ENCODE data around the gene PMS1.
"Not testable (repeated sequence)": the region's sequence is repeated elsewhere in the genome, so short reads cannot be mapped to it uniquely, and the experiment has no call there.

The PMS1 gene

DNA sequence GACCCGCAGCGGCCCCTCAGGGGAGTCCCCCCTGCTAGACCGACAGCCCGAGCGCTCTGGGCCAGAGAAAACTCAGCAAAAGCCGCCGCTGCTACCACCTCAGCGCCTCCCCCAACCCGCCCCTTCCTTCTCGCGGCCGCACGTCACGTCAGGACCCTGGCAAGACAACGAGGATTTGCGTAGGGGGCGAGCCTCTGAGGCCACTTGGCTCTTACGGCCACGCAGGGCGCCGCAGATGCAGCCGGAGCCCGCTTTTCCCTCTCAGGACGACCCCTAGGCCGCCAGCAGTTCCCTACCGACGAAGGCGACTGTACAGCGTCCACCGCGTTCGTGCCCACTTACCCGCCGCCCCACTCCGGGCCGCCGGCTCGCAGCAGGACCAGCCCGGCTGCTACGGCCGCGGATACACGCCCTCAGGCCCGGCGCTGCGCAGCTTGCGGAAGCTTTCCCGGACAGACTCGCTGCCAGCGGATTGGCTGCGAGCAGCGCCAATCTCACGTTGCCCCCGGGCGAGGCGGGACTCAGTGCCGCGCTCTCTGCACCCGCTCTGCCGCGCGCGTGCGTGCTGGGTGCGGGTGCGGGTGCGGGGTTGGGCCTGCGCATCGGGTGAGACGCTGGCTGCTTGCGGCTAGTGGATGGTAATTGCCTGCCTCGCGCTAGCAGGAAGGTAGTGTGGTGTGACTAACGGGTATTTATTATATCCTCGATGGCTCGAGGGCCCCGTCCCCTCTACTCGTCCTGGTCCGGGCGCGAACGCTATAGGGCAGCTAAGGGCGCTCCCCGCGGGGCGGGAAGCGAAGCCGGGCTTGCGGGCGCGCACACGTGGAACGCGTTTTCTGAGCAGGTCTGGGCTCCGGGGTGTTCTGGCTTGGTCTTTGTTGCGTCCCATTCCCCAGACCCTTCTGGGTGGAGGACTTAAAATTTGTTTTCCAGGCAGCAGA, at the start of gene PMS1, which contains the start of gene ORMDL1:
Gene PMS1, plus strand, starts transcription at position 524 of the 941 bp plus-strand sequence. CDS start 7,360 bp downstream, outside the sequence.
Gene ORMDL1, minus strand, starts transcription at position 413 of the 941 bp plus-strand sequence. CDS start 1,744 bp downstream, outside the sequence.
- peak; percentile 98 for DNase-seq (ENCODE audit: low read depth)
- TF ChIP-seq, protein P1, sequence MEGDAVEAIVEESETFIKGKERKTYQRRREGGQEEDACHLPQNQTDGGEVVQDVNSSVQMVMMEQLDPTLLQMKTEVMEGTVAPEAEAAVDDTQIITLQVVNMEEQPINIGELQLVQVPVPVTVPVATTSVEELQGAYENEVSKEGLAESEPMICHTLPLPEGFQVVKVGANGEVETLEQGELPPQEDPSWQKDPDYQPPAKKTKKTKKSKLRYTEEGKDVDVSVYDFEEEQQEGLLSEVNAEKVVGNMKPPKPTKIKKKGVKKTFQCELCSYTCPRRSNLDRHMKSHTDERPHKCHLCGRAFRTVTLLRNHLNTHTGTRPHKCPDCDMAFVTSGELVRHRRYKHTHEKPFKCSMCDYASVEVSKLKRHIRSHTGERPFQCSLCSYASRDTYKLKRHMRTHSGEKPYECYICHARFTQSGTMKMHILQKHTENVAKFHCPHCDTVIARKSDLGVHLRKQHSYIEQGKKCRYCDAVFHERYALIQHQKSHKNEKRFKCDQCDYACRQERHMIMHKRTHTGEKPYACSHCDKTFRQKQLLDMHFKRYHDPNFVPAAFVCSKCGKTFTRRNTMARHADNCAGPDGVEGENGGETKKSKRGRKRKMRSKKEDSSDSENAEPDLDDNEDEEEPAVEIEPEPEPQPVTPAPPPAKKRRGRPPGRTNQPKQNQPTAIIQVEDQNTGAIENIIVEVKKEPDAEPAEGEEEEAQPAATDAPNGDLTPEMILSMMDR (IDR thresholded peaks at IDR 0.05; ENCODE audit: insufficient read depth, low read depth, low read length, missing control alignments): no peak
- H3K4me3 ChIP-seq (ENCODE audit: low read depth, low read length): peak within 1 kb of the TSS; percentile 82

DNA sequence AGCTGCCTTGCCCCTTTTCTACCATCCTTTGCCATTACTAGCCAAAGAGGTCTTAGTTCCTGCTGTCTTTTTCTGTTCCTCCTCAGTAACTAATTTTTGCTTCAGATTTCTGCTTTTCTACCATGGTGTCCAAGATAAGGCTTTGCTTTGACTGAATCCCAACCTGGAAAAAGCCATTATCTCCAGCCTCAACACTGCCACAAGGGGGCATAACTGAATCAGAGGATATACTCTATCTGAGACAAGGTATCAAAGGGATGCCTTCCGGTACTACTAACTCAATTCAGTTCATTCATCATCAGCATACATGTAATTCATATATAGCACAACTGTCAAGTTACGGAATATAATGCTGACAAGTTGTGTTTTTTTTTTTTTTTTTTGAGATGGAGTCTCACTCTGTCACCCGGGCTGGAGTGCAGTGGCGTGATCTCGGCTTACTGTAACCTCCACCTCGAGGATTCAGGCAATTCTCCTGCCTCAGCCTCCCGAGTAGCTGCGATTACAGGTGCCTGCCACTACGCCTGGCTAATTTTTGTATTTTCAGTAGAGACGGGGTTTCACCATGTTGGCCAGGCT, 33.1 kb upstream of the PMS1 start:
- TF ChIP-seq, protein P1 (IDR thresholded peaks at IDR 0.05; ENCODE audit: insufficient read depth, low read depth, low read length, missing control alignments): peak; percentile 60
- no peak overlapping the region for H3K4me3 ChIP-seq (ENCODE audit: low read depth, low read length)
- DNase-seq (ENCODE audit: low read depth): peak; percentile 42

- TF ChIP-seq, protein P1 (IDR thresholded peaks at IDR 0.05; ENCODE audit: insufficient read depth, low read depth, low read length, missing control alignments): no peak
- DNase-seq (ENCODE audit: low read depth): no peak
- no peak overlapping the region for H3K4me3 ChIP-seq (ENCODE audit: low read depth, low read length)
Observed at GRCh38 chr2:189756311-189756952, 27.8 kb upstream of the PMS1 start.

DNA sequence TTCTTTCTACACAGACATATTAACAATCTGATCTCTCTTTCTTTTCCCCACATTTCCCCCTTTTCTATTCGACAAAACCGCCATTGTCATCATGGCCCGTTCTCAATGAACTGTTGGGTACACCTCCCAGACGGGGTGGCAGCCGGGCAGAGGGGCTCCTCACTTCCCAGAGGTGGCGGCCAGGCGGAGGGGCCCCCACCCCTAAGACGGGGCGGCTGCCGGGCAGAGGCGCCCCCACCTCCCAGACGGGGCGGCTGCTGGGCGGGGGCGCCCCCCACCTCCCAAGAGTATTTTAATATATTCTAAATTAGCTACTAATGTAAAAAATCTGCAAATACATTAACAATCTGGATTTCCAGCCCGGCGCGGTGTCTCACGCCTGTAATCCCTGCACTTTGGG, 24.1 kb upstream of the PMS1 start:
- not testable (repeated sequence) for H3K4me3 ChIP-seq (ENCODE audit: low read depth, low read length); DNase-seq (ENCODE audit: low read depth)

DNA sequence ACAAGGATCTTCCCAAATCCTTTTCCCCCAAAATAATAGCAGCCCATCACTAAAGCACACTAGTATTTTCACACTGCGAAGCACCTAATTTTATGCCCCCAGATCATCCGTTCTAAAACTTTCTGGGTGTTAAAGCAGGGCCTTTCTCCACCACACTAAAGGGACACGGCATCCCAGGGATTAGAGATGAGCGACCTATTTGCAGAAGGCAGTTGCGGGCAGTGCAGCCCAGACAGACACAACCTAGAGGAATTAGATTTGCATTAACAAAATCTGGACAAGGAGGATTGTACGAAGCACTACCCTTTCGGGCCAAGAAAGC, 22.1 kb upstream of the PMS1 start:
- TF ChIP-seq, protein P1 (IDR thresholded peaks at IDR 0.05; ENCODE audit: insufficient read depth, low read depth, low read length, missing control alignments): no peak
- DNase-seq (ENCODE audit: low read depth): no peak

GRCh38 chr2:189762551-189763298, 21.5 kb upstream of the PMS1 start, which contains the start of gene OSGEPL1:
Gene OSGEPL1 (minus strand): TSS chr2:189762792. CDS start chr2:189761640, 1,152 bp downstream.
- peak; percentile 96 for DNase-seq (ENCODE audit: low read depth)
- peak within 1 kb of the TSS; percentile 100 for H3K4me3 ChIP-seq (ENCODE audit: low read depth, low read length)
- TF ChIP-seq, protein P1 (IDR thresholded peaks at IDR 0.05; ENCODE audit: insufficient read depth, low read depth, low read length, missing control alignments): peak; percentile 58

More for the DNA sequence above, 22.1 kb upstream of the PMS1 start:
- peak overlapping the region; percentile 100 for H3K4me3 ChIP-seq (ENCODE audit: low read depth, low read length)

All from GM12865 (cell line).